ENCODE data around the gene RASA3.

The RASA3 gene

DNA sequence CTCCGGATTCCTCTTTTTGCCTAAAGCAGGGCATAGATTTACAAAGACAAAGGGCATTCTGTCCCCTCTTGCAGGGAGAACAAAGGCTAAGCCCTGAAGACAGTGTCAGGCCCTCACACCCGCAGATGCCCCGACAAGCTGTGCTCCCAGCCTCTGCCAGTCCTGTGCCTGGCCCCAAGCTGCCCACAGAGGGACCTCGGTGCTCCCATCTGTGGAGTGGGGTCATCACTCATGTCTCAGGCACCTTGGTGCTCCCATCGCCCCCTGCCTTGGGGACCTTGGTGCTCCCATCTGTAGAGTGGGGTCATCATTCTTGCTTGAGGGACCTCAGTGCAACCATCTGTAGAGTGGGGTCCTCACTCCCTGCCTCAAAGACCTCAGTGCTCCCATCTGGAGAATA lies 182.9 kb downstream of the RASA3 start:
- Histone ChIP-seq H3K27ac (ENCODE audit: low read length) (no peak overlapping the region), H3K36me3 (ENCODE audit: control insufficient read depth, low read depth, low read length) (no peaks in the 10 kb centered on the region), H3K4me1 (ENCODE audit: control insufficient read depth, low read depth, low read length) (no peaks in the 10 kb centered on the region)

DNA sequence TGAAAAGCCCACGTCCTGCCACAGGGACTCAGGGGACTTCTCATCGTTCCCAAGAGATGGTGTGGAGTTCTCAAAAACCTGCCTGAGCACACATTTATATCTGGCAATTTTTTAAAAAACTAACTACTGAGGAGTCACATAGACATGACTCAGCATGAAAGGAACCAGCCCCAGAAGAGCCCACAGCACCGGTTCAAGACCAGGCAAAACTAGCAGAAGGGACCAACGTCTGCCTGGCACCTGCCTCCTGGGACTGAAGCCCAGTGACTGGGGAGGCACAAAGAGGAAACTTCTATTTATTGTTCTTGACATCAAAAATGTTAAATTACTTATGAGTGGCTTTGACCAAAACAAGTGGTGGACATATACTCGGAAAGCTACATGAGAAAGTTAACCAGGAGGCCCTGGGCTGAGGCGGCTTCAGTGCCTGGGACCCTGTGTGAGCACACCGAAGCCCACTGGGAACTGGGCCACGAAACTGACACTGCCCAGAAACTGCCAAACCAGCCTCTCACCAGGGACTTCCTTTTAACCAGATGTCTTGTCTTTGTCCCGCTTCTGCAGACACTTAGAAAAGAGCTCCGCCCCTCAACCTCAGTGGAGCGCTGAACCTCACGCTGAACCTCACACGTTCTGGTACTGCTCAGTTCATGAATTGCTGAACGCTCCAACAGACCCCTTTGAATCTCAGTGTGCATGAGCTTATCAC lies 184.2 kb downstream of the RASA3 start:
- Histone ChIP-seq H3K4me1 (ENCODE audit: control insufficient read depth, low read depth, low read length) (no peaks in the 10 kb centered on the region), H3K9ac (ENCODE audit: low read length) (no peak overlapping the region), H3K36me3 (ENCODE audit: control insufficient read depth, low read depth, low read length) (no peaks in the 10 kb centered on the region), H3K9me3 (ENCODE audit: control insufficient read depth, low read depth, low read length) (no peaks in the 10 kb centered on the region), H3K4me3 (ENCODE audit: low read length) (no peak overlapping the region), H3K27me3 (ENCODE audit: control insufficient read depth, insufficient read depth, low read length) (no peaks in the 10 kb centered on the region), H3K27ac (ENCODE audit: low read length) (no peak overlapping the region)

More for the DNA sequence above, 182.9 kb downstream of the RASA3 start:
- Histone ChIP-seq H3K4me3 (ENCODE audit: low read length) (no peak overlapping the region), H3K27me3 (ENCODE audit: control insufficient read depth, insufficient read depth, low read length) (no peaks in the 10 kb centered on the region), H3K9ac (ENCODE audit: low read length) (no peak overlapping the region), H3K9me3 (ENCODE audit: control insufficient read depth, low read depth, low read length) (no peaks in the 10 kb centered on the region)

DNA sequence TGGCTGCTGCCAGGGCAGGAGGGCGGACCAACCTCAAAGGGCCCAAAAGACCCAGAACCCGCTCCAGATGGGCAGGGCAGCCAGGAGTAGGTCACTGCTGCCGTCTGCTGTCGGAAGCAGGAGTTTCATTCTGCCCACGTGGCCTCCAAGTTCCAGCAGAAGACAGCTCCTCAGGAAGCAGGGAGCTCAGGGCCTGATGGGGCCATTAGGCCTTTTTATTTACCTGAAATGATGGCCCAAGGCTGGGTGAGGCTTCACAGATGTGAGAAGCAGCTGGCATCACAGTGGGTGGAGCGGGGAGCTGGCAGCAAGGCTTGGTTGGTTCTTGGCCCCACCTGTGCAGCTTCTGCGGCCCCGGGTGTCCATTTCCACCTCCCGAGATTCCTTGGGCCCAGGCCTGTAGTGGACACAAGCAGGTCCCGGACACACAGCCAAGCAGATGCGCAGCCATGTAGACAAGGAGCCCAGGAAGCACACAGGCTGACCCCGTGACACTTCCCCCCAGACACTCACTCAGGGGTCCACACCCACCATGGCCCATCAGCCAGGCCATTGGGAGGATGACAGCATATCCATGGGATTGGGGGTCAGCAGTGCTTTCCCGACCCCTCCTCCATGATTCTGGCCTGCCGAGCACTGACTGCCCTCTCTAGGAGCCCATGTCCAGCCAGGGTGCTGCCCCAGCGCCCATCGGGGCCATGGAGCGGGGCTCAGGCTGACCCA lies 185.0 kb downstream of the RASA3 start:
- H3K27ac ChIP-seq (ENCODE audit: low read length), result no peak overlapping the region
- H3K9ac ChIP-seq (ENCODE audit: low read length), result no peak overlapping the region
- no peaks in the 10 kb centered on the region for H3K4me1 ChIP-seq (ENCODE audit: control insufficient read depth, low read depth, low read length)
- H3K36me3 ChIP-seq (ENCODE audit: control insufficient read depth, low read depth, low read length), result no peaks in the 10 kb centered on the region
- H3K4me3 ChIP-seq (ENCODE audit: low read length), result no peak overlapping the region
- H3K9me3 ChIP-seq (ENCODE audit: control insufficient read depth, low read depth, low read length), result no peaks in the 10 kb centered on the region
- H3K27me3 ChIP-seq (ENCODE audit: control insufficient read depth, insufficient read depth, low read length), result no peaks in the 10 kb centered on the region

DNA sequence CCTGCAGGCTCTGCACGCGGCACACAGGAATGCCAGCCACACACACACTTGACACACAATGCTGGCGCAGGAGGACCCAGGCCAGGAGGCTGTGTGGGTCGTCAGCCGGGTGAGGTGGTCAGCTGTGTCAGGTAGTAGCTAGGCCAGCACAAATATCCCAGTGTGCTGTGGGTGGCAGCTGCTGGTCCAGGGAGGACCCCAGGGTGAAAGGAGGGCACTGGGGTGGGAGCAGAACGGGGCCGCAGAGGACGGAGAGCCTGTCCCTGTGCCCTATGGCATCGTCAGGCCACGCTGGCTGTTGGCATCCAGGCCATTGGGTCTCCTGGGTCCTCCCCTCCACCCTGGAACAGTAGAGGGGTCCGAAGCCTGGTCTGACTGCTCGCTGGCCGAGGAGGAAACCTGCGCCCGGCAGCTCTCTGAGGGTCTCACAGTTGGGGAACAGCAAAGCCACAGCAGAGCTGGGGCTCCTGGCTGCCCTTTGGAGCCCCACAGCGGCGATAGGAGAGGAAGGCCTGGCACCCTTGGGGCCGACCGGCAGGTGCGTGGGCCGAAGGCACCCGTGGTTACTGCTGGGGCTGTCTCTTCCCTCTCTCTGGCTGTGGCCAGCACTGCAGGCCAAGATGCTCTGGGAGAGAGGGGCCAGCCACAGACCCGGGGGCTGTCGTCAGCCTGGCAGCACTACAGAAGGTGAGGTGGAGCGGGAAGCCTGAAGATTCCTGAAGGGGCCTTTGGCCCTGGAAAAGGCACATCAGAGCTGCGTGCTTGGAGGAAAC lies 185.8 kb downstream of the RASA3 start:
- H3K27me3 ChIP-seq (ENCODE audit: control insufficient read depth, insufficient read depth, low read length), result no peaks in the 10 kb centered on the region
- no peaks in the 10 kb centered on the region for H3K36me3 ChIP-seq (ENCODE audit: control insufficient read depth, low read depth, low read length)
- no peaks in the 10 kb centered on the region for H3K4me1 ChIP-seq (ENCODE audit: control insufficient read depth, low read depth, low read length)
- no peaks in the 10 kb centered on the region for H3K9me3 ChIP-seq (ENCODE audit: control insufficient read depth, low read depth, low read length)
- H3K9ac ChIP-seq (ENCODE audit: low read length), result no peak overlapping the region
- no peak overlapping the region for H3K4me3 ChIP-seq (ENCODE audit: low read length)
- no peak overlapping the region for H3K27ac ChIP-seq (ENCODE audit: low read length)

DNA sequence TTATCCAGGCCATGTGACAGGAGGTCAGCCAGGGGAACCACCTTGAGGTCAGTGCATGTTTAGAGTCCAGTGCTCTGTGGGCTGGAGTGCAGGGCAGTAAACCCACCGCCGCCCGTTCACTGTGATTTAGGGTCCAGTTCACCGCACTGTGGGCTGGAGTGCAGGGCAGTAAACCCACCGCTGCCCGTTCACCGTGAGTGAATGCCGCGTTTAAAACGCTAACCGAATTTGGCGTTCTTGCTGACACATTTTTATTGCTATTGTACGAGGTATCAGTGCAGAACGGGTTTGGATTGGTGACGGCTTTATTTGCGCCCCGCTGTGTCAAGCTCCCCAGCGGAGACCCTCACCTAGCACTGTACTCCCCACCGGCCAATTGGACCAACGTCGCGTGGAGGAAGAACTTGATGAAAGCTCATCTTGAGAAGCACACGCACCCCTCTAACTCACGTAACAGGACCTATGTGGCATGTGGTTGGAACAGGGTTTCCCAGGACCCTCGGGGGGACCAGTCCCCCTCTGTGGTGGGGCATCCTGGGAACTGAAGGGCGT lies 186.5 kb downstream of the RASA3 start:
- no peaks in the 10 kb centered on the region for H3K27me3 ChIP-seq (ENCODE audit: control insufficient read depth, insufficient read depth, low read length)
- no peaks in the 10 kb centered on the region for H3K36me3 ChIP-seq (ENCODE audit: control insufficient read depth, low read depth, low read length)
- no peak overlapping the region for H3K4me3 ChIP-seq (ENCODE audit: low read length)
- no peak overlapping the region for H3K27ac ChIP-seq (ENCODE audit: low read length)
- no peaks in the 10 kb centered on the region for H3K4me1 ChIP-seq (ENCODE audit: control insufficient read depth, low read depth, low read length)
- H3K9me3 ChIP-seq (ENCODE audit: control insufficient read depth, low read depth, low read length), result no peaks in the 10 kb centered on the region
- no peak overlapping the region for H3K9ac ChIP-seq (ENCODE audit: low read length)

DNA sequence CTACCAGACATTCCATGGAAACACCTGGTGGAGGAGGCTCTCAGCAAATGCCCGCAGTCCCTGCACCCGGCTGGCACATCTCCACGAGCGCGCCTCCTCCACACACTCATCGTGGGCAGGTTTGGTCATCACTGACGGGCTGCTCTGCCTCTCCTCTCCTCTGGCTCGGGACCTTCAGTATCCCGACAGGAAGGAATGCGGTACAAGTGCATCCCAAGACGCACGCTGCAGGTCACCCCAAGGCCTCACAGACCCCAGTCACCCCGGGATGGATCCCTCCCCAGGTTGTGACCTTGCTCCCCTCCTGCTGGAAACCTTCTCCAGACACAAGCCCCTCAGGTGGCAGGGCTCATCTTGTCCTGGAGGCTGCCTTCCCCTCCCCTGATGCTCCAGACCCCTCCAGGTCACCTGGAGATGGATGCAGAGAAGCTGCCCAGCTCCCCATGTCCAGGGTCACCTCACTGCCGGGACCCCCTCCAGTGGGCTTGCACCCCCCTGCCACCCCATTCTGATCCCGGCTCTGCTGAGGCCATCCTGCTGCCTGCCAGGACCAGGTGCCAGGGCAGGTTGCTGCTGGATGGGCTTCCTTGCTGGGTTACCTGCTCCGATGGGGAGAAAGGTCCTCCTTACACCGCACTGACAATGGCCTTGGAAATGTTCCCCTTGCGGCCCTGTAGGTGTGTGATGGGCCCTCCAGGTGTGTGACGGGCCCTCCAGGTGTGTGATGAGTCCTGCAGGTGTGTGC lies 188.4 kb downstream of the RASA3 start:
- H3K9ac ChIP-seq (ENCODE audit: low read length), result no peak overlapping the region

DNA sequence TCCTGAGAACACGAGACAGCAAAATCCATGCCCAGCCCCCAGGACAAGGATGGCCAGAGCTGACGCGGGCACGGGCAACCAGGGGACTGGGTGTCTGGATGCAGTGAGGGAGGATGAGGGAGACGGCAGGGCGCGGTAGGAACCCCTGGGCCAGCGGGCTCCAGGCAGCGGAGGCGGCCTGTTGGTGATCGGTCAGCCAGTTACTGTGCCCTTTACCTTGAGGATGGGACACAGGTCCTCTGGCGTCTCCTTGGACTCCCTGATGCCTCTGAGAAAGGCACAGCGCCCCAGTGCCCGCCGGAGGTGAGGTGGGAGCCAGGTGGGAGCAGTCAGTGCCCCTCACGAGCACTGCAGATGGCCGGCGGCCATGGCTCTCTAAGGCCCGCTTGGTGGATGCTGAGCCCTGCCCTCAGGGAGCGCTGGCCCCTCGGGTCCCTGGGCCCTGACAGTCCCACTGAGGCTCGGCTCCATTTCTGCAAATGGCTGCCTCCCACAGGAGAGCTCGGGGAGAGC lies 189.8 kb downstream of the RASA3 start:
- Histone ChIP-seq H3K36me3 (ENCODE audit: control insufficient read depth, low read depth, low read length) (no peaks in the 10 kb centered on the region), H3K27ac (ENCODE audit: low read length) (no peak overlapping the region), H3K9me3 (ENCODE audit: control insufficient read depth, low read depth, low read length) (no peaks in the 10 kb centered on the region), H3K9ac (ENCODE audit: low read length) (no peak overlapping the region), H3K27me3 (ENCODE audit: control insufficient read depth, insufficient read depth, low read length) (no peaks in the 10 kb centered on the region), H3K4me3 (ENCODE audit: low read length) (no peak overlapping the region), H3K4me1 (ENCODE audit: control insufficient read depth, low read depth, low read length) (no peaks in the 10 kb centered on the region)

More for the DNA sequence above, 188.4 kb downstream of the RASA3 start:
- no peaks in the 10 kb centered on the region for H3K9me3 ChIP-seq (ENCODE audit: control insufficient read depth, low read depth, low read length)
- H3K4me1 ChIP-seq (ENCODE audit: control insufficient read depth, low read depth, low read length), result no peaks in the 10 kb centered on the region
- H3K27ac ChIP-seq (ENCODE audit: low read length), result no peak overlapping the region
- no peak overlapping the region for H3K4me3 ChIP-seq (ENCODE audit: low read length)
- H3K36me3 ChIP-seq (ENCODE audit: control insufficient read depth, low read depth, low read length), result no peaks in the 10 kb centered on the region
- no peaks in the 10 kb centered on the region for H3K27me3 ChIP-seq (ENCODE audit: control insufficient read depth, insufficient read depth, low read length)

DNA sequence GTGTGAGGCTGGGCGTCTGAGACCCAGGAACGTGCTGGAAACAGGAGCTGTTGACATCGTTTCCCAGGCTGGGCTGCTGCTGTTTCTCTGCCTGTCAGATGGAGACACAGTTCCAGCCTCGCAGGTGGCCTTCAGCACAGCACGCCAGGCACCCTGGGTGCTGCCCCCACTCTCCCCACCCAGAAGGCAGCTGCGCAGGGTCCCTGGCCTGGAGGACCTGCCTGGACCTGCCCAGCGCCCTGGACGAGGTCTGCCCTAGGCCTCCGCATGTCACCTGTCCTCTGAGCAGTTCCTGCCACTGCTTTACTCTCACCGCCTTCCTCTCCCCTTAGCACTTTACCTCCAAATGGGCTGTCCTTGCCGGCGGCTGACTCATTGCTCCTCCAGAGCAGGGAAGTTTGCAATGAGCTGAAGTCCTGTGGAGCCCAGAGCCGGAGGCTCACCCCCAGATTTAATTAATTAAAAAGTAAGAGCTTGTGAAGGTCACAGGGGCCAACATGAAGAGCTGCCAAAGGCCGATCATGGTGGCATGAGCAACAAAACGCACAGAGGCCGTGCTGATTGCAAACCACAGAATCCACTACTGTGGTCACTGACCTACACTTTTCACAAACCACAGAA lies 190.7 kb downstream of the RASA3 start:
- no peaks in the 10 kb centered on the region for H3K36me3 ChIP-seq (ENCODE audit: control insufficient read depth, low read depth, low read length)
- H3K9ac ChIP-seq (ENCODE audit: low read length), result no peak overlapping the region
- H3K4me3 ChIP-seq (ENCODE audit: low read length), result no peak overlapping the region
- no peaks in the 10 kb centered on the region for H3K4me1 ChIP-seq (ENCODE audit: control insufficient read depth, low read depth, low read length)
- no peaks in the 10 kb centered on the region for H3K9me3 ChIP-seq (ENCODE audit: control insufficient read depth, low read depth, low read length)
- no peak overlapping the region for H3K27ac ChIP-seq (ENCODE audit: low read length)
- no peaks in the 10 kb centered on the region for H3K27me3 ChIP-seq (ENCODE audit: control insufficient read depth, insufficient read depth, low read length)

DNA sequence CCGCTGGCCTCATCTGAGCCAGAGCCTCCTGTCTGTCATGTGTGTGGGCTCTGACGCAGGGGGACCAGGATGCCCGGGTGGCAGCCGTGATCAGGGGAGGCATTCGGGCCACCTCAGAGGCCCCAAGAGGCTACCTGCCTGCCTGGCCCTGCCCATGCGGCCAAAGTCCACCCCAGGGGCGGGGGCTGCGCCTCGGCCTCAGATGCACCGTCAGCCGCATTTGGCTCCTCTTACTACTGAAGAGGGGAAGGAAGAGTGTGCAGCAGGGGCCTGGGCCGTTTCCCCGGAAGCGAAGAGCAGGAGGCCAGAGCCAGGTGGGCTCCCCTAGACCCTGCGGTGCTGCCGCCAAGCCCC lies 192.5 kb downstream of the RASA3 start:
- peaks cover 4% of the 10 kb centered on the region for H3K4me1 ChIP-seq (ENCODE audit: control insufficient read depth, low read depth, low read length)
- no peak overlapping the region for H3K9ac ChIP-seq (ENCODE audit: low read length)
- H3K9me3 ChIP-seq (ENCODE audit: control insufficient read depth, low read depth, low read length), result no peaks in the 10 kb centered on the region
- H3K4me3 ChIP-seq (ENCODE audit: low read length), result no peak overlapping the region
- no peaks in the 10 kb centered on the region for H3K36me3 ChIP-seq (ENCODE audit: control insufficient read depth, low read depth, low read length)
- H3K27me3 ChIP-seq (ENCODE audit: control insufficient read depth, insufficient read depth, low read length), result no peaks in the 10 kb centered on the region
- H3K27ac ChIP-seq (ENCODE audit: low read length), result no peak overlapping the region

DNA sequence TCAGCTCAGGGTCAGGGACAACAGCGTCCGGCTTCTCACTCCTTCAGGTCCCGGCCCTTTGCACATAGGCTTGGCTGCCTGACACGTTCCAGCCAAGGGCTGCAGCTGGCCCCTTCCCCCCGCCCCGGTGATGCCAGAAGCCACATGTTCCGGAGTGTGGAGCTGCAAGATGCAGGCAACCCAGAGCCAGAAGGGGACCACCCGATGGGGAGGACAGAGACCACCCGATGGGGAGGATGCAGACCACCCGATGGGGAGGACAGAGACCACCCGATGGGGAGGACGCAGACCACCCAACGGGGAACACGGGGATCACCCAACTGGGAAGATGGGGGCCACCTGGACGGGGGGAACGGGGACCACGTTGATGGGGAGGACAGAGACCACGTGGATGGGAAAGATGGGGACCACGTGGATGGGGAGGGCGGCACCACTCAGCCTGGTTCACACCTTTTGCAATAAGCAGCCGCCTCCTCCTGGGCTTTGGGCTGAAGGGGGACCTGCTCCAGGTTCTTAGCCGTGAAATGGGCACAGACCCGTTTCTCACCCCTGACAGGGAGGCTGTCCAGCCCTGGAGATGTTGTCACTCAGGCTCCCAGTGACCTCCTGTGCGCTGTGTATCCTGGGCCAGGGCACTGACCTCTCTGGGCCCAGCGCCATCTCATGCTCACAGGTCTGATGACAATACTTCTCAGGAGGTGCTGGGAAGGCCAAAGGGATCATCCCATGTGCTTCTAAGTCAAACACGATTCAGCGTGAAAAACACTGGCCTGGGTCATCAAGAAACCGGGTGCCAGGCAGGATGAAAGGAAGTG lies 193.1 kb downstream of the RASA3 start:
- Histone ChIP-seq H3K9me3 (ENCODE audit: control insufficient read depth, low read depth, low read length) (no peaks in the 10 kb centered on the region), H3K27me3 (ENCODE audit: control insufficient read depth, insufficient read depth, low read length) (no peaks in the 10 kb centered on the region), H3K36me3 (ENCODE audit: control insufficient read depth, low read depth, low read length) (no peaks in the 10 kb centered on the region), H3K9ac (ENCODE audit: low read length) (no peak overlapping the region), H3K4me1 (ENCODE audit: control insufficient read depth, low read depth, low read length) (peaks cover 8% of the 10 kb centered on the region), H3K27ac (ENCODE audit: low read length) (no peak overlapping the region), H3K4me3 (ENCODE audit: low read length) (no peak overlapping the region)
